ENCODE results near the gene BTF3.
"Not testable (repeated sequence)": the region's sequence is repeated elsewhere in the genome, so short reads cannot be mapped to it uniquely, and the experiment has no call there.

The BTF3 gene

DNA sequence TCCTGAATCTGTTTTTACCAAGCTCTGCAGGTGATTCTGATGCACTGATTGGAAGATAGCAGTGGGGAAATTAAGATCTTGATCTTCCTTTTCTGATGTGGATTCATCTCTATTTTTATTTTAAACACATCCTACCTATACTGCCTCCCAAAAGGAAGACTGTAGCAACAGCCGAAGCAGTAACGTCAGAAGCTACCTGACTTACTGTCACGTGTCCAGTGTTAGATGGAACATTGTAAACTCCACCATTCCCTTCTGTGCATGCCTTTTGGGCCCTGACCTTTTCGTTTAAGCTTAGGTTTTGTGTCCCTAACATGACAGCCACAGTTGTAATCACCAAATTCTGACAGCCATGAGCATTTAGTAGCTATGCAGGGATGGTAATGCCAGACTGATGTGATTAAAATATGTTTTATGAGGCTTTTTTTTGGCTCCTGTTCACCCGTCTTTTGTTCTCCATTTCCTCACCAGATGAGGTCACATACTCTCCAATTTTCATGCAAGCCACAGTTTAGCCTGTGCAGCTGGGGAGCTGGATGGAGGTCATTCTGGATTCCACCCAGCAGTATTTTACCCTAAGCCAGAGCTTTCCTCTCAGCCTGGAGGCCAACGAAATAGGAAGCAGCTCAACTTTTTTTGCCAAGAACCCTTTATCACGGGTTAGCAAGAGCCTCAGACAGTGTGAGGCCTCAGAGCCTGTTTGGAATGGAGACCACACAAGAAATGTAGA, 34.1 kb upstream of the BTF3 start:
- Histone ChIP-seq H3K36me3 (no peaks in the 10 kb centered on the region), H3K4me1 (ENCODE audit: control insufficient read depth in 1 of 2, insufficient read depth in 1 of 2, low read depth in 1 of 2, low read length in 1 of 2) (no peaks in the 10 kb centered on the region), H3K4me3 (ENCODE audit: low read depth in 1 of 2, low read length in 1 of 2) (no peak overlapping the region), H3K9me3 (no peaks in the 10 kb centered on the region), H3K27ac (no peak overlapping the region), H3K27me3 (peaks cover 88% of the 10 kb centered on the region)
- TF ChIP-seq CTCF (IDR thresholded peaks at IDR 0.05) = no peak

- H3K4me3 ChIP-seq (ENCODE audit: low read depth in 1 of 2, low read length in 1 of 2); H3K27ac ChIP-seq; H3K4me1 ChIP-seq (ENCODE audit: control insufficient read depth in 1 of 2, insufficient read depth in 1 of 2, low read depth in 1 of 2, low read length in 1 of 2); H3K36me3 ChIP-seq; H3K9me3 ChIP-seq: not testable (repeated sequence)
- peaks cover 80% of the 10 kb centered on the region for H3K27me3 ChIP-seq
Observed at GRCh38 chr5:73468638-73469037, 29.6 kb upstream of the BTF3 start.

DNA sequence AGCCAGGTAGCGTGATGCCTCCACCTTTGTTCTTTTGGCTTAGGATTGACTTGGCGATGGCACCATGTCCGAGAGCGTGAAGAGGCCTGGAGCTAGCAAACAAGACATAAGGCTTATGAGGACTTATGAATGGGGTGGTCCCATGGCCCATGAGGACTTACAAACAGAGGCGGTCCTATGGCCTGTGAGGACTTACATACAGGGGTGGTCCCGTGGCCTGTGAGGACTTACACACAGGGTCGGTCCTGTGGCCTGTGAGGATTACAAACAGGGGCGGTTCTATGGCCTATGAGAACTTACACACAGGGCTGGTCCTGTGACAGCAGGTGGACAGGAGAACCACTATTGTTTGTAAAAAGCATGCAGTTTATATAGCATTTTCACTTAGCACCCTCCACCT, 28.4 kb upstream of the BTF3 start:
- no peak for TF ChIP-seq CTCF (IDR thresholded peaks at IDR 0.05)
- no peaks in the 10 kb centered on the region for H3K36me3 ChIP-seq
- peaks cover 74% of the 10 kb centered on the region for H3K27me3 ChIP-seq
- H3K27ac ChIP-seq = no peak overlapping the region
- no peak overlapping the region for H3K4me3 ChIP-seq (ENCODE audit: low read depth in 1 of 2, low read length in 1 of 2)
- no peaks in the 10 kb centered on the region for H3K9me3 ChIP-seq
- no peaks in the 10 kb centered on the region for H3K4me1 ChIP-seq (ENCODE audit: control insufficient read depth in 1 of 2, insufficient read depth in 1 of 2, low read depth in 1 of 2, low read length in 1 of 2)

DNA sequence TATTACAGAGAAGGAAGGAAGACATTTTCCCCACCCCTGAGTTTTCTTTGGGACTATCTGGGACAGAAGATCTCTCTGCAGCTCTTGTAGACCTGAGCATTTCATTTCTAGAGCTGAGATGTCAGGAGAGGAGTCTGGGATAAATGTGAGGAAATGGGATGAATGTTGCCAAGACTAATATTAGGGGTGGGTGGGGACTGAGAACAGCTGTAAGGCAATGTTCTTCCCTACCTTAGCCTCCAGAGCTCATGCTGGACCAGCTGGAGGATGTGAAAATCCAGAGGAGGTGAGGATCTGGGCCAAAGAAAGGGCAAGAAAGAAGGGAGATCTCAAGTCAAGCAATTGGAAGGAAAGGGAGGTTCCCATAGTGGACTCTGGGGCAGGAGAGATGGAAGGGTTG, 26.6 kb upstream of the BTF3 start:
- no peaks in the 10 kb centered on the region for H3K9me3 ChIP-seq
- peaks cover 74% of the 10 kb centered on the region for H3K27me3 ChIP-seq
- H3K4me3 ChIP-seq (ENCODE audit: low read depth in 1 of 2, low read length in 1 of 2) = no peak overlapping the region
- H3K36me3 ChIP-seq = no peaks in the 10 kb centered on the region
- no peaks in the 10 kb centered on the region for H3K4me1 ChIP-seq (ENCODE audit: control insufficient read depth in 1 of 2, insufficient read depth in 1 of 2, low read depth in 1 of 2, low read length in 1 of 2)
- no peak overlapping the region for H3K27ac ChIP-seq
- TF ChIP-seq CTCF (IDR thresholded peaks at IDR 0.05) = no peak

GRCh38 chr5:73472116-73472515, 26.1 kb upstream of the BTF3 start:
- Histone ChIP-seq H3K9me3 (no peaks in the 10 kb centered on the region), H3K27me3 (peaks cover 74% of the 10 kb centered on the region), H3K27ac (no peak overlapping the region), H3K4me3 (ENCODE audit: low read depth in 1 of 2, low read length in 1 of 2) (no peak overlapping the region), H3K4me1 (ENCODE audit: control insufficient read depth in 1 of 2, insufficient read depth in 1 of 2, low read depth in 1 of 2, low read length in 1 of 2) (no peaks in the 10 kb centered on the region), H3K36me3 (no peaks in the 10 kb centered on the region)
- no peak for TF ChIP-seq CTCF (IDR thresholded peaks at IDR 0.05)

DNA sequence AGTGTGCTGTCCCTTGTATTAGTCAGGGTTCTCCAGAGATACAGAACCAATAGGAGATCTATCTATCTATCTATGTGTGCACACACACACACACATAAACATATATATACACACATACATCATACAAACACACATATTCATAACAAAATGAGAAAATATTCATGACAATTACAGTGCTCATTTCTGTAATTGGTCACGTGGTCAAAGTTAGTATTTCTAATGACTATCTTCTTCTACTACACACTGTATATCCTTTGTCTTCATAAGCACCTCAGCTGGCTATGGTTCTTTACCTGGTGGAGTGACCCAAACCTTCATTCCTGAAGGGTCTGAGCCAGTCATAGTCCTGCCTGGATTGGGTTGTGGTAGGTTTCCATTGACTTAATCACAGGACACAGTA, 17.7 kb upstream of the BTF3 start:
- TF ChIP-seq CTCF (IDR thresholded peaks at IDR 0.05) = no peak
- Histone ChIP-seq H3K27ac (no peak overlapping the region), H3K9me3 (no peaks in the 10 kb centered on the region), H3K4me1 (ENCODE audit: control insufficient read depth in 1 of 2, insufficient read depth in 1 of 2, low read depth in 1 of 2, low read length in 1 of 2) (no peaks in the 10 kb centered on the region), H3K36me3 (no peaks in the 10 kb centered on the region), H3K27me3 (peaks cover 84% of the 10 kb centered on the region), H3K4me3 (ENCODE audit: low read depth in 1 of 2, low read length in 1 of 2) (no peak overlapping the region)
